G401 (cell line): ENCODE results near the gene SNX9. TPM values are rescaled to one million over a fixed set of nuclear protein-coding genes. Genes with fewer than 3 reads are reported as not detected.

Experiments used
- total RNA-seq: library from RNA; depleted of rRNA; stranded (reverse); fragments of >200 nt; shearing (Covaris generic); gene quantifications from 2 replicates; pipeline ENCODE4 v1.2.3, GENCODE V29; 2014; rRNA removed

Gene SNX9
- total RNA-seq, 1 experiment from 2014 or later = 20.5 TPM

Other genes with a start within 250 kb of the SNX9 start
- gene SYNJ2, start 158.6 kb downstream of the SNX9 start, total RNA-seq = 12.2 and 16.9 TPM in 2 replicates